Cardiac muscle cell (in vitro differentiated cells and primary cell): ENCODE data around the gene SPACDR. TPM values are rescaled to one million over a fixed set of nuclear protein-coding genes. Genes with fewer than 3 reads are reported as not detected.

Source experiments
- DNase-seq, 2 donors: peaks; one replicate each; pipeline versions ENCODE4 v3.0.0 to v3.0.0-alpha.2; 2010 to 2017; ENCODE audit warnings: low read depth in 1 of 2, low spot score in 1 of 2
- H3K27ac ChIP-seq: fragments of 200-600 bp; sonication (generic); 2 replicates; pipeline ENCODE4 v1.5.1; 2016
- H3K27me3 ChIP-seq: fragments of 200-600 bp; sonication (generic); 2 replicates; pipeline ENCODE4 v1.6.0; 2016; ENCODE audit warnings: control low read depth
- H3K36me3 ChIP-seq: fragments of 200-600 bp; sonication (generic); 2 replicates; pipeline ENCODE4 v1.5.1; 2016; ENCODE audit warnings: control low read depth
- H3K4me1 ChIP-seq: fragments of 200-600 bp; sonication (generic); 2 replicates; pipeline ENCODE4 v1.8.1; 2017; ENCODE audit warnings: low read depth, mild to moderate bottlenecking, mixed run types
- H3K4me3 ChIP-seq: fragments of 200-600 bp; sonication (generic); 2 replicates; pipeline ENCODE4 v1.5.1; 2016; ENCODE audit warnings: mild to moderate bottlenecking
- H3K9me3 ChIP-seq: fragments of 200-600 bp; sonication (generic); 2 replicates; pipeline ENCODE4 v1.5.1; 2017; ENCODE audit warnings: low read depth, mild to moderate bottlenecking, control low read depth
- polyA plus RNA-seq: library from polyadenylated mRNA; unstranded; fragments of >200 nt; fragmentation: Nextera tagmentation; extraction: Ambion mirVana; gene quantifications from 2 replicates; pipeline ENCODE4 v1.2.1, GENCODE V29; 2016
- total RNA-seq: library from RNA; depleted of rRNA; stranded (reverse); fragments of >200 nt; gene quantifications from 2 replicates; pipeline ENCODE4 v1.2.3, GENCODE V29; 2016
- TF ChIP-seq, protein P1 (sequence below): IDR thresholded peaks from 2 replicates; pipeline ENCODE4 v1.5.1; 2012; ENCODE audit warnings: low read depth, mild to moderate bottlenecking, low read length

SPACDR gene, protein sequence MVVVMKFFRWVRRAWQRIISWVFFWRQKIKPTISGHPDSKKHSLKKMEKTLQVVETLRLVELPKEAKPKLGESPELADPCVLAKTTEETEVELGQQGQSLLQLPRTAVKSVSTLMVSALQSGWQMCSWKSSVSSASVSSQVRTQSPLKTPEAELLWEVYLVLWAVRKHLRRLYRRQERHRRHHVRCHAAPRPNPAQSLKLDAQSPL
- total RNA-seq = 0.28 and 1.6 TPM in 2 replicates
- polyA plus RNA-seq = 0.79 and 1.2 TPM in 2 replicates

DNA sequence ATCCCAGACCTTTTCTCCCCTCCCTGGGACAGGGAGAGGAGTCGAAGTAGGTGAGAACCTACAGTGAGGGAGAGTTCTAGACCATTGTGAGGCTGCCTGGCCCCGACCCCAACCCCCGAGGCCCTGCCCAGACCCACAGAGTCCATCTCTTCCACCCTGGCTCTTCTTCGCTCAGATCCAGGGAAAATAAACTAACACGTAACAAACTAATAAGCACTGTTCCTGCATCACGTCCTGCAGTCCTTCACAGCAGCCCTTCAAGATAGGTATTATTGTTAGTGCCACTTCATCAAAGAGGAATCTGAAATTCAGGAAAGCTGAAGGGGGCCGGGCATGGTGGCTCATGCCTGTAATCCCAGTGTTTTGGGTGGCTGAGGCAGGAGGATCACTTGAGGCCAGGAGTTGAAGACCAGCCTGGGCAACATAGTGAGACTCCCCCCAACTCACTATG is at the start of gene SPACDR:
Gene SPACDR (minus strand): TSS at position 51 of the 451 bp plus-strand sequence. CDS start 235 bp downstream, outside the sequence.
- TF ChIP-seq, protein P1, sequence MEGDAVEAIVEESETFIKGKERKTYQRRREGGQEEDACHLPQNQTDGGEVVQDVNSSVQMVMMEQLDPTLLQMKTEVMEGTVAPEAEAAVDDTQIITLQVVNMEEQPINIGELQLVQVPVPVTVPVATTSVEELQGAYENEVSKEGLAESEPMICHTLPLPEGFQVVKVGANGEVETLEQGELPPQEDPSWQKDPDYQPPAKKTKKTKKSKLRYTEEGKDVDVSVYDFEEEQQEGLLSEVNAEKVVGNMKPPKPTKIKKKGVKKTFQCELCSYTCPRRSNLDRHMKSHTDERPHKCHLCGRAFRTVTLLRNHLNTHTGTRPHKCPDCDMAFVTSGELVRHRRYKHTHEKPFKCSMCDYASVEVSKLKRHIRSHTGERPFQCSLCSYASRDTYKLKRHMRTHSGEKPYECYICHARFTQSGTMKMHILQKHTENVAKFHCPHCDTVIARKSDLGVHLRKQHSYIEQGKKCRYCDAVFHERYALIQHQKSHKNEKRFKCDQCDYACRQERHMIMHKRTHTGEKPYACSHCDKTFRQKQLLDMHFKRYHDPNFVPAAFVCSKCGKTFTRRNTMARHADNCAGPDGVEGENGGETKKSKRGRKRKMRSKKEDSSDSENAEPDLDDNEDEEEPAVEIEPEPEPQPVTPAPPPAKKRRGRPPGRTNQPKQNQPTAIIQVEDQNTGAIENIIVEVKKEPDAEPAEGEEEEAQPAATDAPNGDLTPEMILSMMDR = no peak
- peaks cover 4% of the 10 kb centered on the region for H3K36me3 ChIP-seq
- H3K4me1 ChIP-seq = no peaks in the 10 kb centered on the region
- H3K9me3 ChIP-seq = no peaks in the 10 kb centered on the region
- no peak within 1 kb of the TSS for H3K27ac ChIP-seq
- no peak within 1 kb of the TSS for H3K4me3 ChIP-seq
- H3K27me3 ChIP-seq = no peaks in the 10 kb centered on the region
- DNase-seq = no peak

DNA sequence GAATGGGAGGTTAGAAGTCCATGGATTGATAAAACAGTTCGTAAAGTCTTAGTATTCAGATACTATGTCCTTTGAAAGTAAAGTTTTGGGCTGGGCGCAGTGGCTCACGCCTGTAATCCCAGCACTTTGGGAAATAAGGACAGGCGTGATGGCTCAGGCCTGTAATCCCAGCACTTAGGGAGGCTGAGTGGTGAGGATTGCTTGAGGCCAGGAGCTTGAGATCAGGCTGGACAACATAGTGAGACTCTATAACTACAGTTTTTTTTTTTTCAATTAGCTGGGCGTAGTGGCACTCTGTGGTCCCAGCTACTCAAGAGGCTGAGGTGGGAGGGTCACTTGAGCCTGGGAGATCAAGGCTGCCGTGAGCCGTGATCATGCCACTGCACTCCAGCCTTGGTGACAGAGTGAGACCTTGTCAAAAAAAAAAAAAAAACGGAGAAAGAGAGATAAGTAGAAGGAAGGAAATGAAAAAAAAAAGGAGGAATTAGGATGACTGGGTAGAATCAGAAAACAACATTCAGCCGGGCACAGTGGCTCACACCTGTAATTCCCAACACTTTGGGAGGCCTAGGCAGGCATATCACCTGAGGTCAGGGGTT is 49.3 kb upstream of the SPACDR start:
- no peaks in the 10 kb centered on the region for H3K36me3 ChIP-seq
- no peak overlapping the region for H3K4me3 ChIP-seq
- no peaks in the 10 kb centered on the region for H3K27me3 ChIP-seq
- TF ChIP-seq, protein P1 = no peak
- no peaks in the 10 kb centered on the region for H3K9me3 ChIP-seq
- H3K4me1 ChIP-seq = no peaks in the 10 kb centered on the region
- DNase-seq = no peak
- no peak overlapping the region for H3K27ac ChIP-seq

DNA sequence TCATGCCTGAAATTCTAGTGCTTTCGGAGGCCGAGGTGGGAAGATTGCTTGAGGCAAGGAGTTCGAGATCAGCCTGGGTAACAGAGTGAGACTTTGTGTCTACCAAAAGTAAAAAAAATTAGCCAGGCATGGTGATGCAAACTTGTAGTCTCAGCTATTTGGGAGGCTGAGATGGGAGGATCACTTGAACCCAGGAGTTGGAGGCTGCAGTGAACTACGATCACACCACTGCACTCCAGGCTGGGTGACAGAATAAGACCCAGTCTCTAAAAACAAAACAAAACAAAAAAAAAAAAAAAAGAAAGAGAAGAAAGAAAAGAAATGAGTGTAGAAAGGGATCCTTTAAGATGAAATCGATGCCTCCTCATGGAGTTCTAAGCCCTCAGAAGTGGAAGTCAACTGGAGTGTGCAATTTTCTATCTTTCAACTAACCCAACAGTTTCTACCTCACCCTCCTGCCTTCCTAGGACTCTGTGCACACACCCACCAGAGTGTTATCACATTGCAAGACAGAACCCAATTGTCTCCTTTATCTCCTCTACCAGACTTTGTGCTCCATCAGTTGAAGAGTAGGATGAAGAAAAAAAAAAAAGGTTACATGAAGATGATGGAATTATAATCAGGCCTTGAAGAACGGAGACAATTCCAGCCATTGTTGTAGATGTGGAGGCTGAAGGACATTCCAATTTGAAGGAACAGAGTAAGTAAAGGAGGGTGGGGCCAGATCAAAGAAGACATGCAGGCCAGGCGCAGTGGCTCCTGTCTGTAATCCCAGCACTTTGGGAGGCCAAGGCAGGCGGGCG is 46.6 kb upstream of the SPACDR start:
- H3K27me3 ChIP-seq = no peaks in the 10 kb centered on the region
- no peak overlapping the region for H3K27ac ChIP-seq
- no peak for DNase-seq
- no peaks in the 10 kb centered on the region for H3K36me3 ChIP-seq
- H3K4me3 ChIP-seq = no peak overlapping the region
- TF ChIP-seq, protein P1 = no peak
- no peaks in the 10 kb centered on the region for H3K4me1 ChIP-seq
- H3K9me3 ChIP-seq = no peaks in the 10 kb centered on the region

DNA sequence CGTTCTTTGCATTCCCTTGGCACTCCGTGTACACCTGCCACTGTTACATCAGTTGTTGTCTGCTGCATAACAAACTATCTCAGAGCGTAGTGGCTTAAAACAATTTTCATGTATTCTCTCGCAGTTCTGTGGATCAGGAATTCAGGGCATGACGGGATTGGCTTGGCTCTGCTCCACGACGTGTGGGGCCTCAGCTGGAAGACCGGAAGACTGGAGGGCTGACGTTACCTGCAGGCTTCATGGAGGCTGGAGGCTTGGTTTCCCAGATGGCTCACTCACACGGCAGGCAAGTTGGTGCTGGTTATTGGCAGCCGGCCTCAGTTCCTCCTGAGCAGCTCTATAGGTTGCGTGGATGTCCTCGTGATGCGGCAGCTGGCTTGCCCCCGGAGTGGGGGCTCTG is 45.2 kb upstream of the SPACDR start:
- TF ChIP-seq, protein P1 = no peak
- H3K36me3 ChIP-seq = no peaks in the 10 kb centered on the region
- H3K4me1 ChIP-seq = no peaks in the 10 kb centered on the region
- peak in 1 of 2 donors; percentile 94 for DNase-seq
- H3K4me3 ChIP-seq = no peak overlapping the region
- no peaks in the 10 kb centered on the region for H3K27me3 ChIP-seq
- H3K9me3 ChIP-seq = no peaks in the 10 kb centered on the region
- H3K27ac ChIP-seq = no peak overlapping the region

DNA sequence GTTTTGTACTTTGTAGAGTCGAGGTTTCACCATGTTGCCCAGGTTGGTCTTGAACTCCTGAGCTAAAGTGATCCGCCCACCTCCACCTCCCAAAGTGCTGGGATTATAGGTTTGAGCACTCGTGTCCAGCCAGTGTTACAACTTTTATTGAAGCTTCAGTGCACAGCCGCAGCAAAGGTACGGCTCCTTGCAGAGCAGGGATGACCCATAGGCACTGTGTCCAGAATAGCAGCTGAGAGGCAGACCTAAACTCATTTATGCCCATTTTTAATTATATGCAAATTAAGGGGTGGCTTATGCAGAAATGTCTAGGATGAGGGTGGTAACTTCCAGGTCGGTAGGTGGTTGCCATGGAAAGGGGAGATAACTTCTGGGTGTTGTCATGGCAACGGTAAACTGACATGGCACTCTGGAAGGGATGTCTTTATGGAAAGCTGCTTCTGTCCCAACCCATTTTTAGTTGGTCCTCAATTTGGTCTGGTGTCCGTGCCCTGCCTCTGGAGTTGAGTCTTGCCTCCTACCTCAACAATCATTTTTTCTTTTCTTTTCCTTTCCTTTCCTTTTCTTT is 42.4 kb upstream of the SPACDR start:
- Histone ChIP-seq H3K27ac (no peak overlapping the region), H3K36me3 (no peaks in the 10 kb centered on the region), H3K4me1 (no peaks in the 10 kb centered on the region), H3K9me3 (no peaks in the 10 kb centered on the region), H3K4me3 (no peak overlapping the region), H3K27me3 (no peaks in the 10 kb centered on the region)
- DNase-seq = no peak
- TF ChIP-seq, protein P1 = no peak
